GM12878 (cell line): ENCODE results near the gene GGN. TPM values are rescaled to one million over a fixed set of nuclear protein-coding genes. Genes with fewer than 3 reads are reported as not detected.

Source experiments
- LARP7 ChIP-seq: fragments of 450-650 bp; IDR thresholded peaks from 2 replicates; pipeline ENCODE4 v1.6.1; 2017; ENCODE audit warnings: mild to moderate bottlenecking
- POU2F2 ChIP-seq: IDR thresholded peaks from 3 replicates; pipeline ENCODE4 v1.6.1; 2011; ENCODE audit warnings: low read depth, mild to moderate bottlenecking, low read length, borderline replicate concordance
- SPI1 ChIP-seq: IDR thresholded peaks from 2 replicates; pipeline ENCODE4 v1.6.1; 2011; ENCODE audit warnings: low read depth, mild to moderate bottlenecking, low read length, moderate library complexity, borderline replicate concordance; ENCODE audit not compliant: insufficient read depth
- STAT1 ChIP-seq: fragments of 450-650 bp; conservative IDR thresholded peaks from 2 replicates; pipeline ENCODE4 v1.6.1; 2014; ENCODE audit warnings: antibody characterized with exemption, mild to moderate bottlenecking
- ZNF207 ChIP-seq: fragments of 450-650 bp; IDR thresholded peaks from 2 replicates; pipeline ENCODE4 v1.6.1; 2014; ENCODE audit warnings: antibody characterized with exemption, mild to moderate bottlenecking, borderline replicate concordance
- ZNF384 ChIP-seq: IDR thresholded peaks from 2 replicates; pipeline ENCODE4 v1.6.1; 2012; ENCODE audit warnings: low read depth, mild to moderate bottlenecking, low read length, improper control_type of control experiment, borderline replicate concordance
- polyA plus RNA-seq, 11 experiments: library from polyadenylated mRNA; depleted of rRNA in 4 of 11; unstranded in 6 of 11; stranded (reverse) in 5 of 11; fragments of >200 nt; fragmentation: Nextera tagmentation in 4 of 11; fragmentation: Illumina TruSeq in 1 of 11; extraction: Ambion mirVana in 4 of 11; extraction: Trizol in 1 of 11; gene quantifications; 1 replicate in 1 of 11; 2 replicates in 10 of 11; pipeline versions ENCODE4 v1.2.1 to v1.2.3, GENCODE V29; 2011 to 2016; ENCODE audit warnings: inconsistent platforms in 2 of 11, missing spikeins in 2 of 11, low read depth in 1 of 11
- total RNA-seq, 4 experiments: library from RNA; depleted of rRNA in 3 of 4; stranded (reverse); fragments of >200 nt in 3 of 4; fragmentation: Illumina TruSeq in 1 of 4; extraction: Trizol in 1 of 4; gene quantifications; 2 replicates each; pipeline versions ENCODE4 v1.2.1 to v1.2.3, GENCODE V29; 2013 to 2021
- TF ChIP-seq, protein P1 (sequence below): fragments of 450-650 bp; IDR thresholded peaks from 2 replicates; pipeline ENCODE4 v1.6.1; 2018; ENCODE audit warnings: borderline replicate concordance, mild to moderate bottlenecking; ENCODE audit not compliant: partially characterized antibody
- TF ChIP-seq, protein P2 (sequence below): IDR thresholded peaks from 2 replicates; pipeline ENCODE4 v1.6.1; 2011; ENCODE audit warnings: mild to moderate bottlenecking, low read depth, low read length, moderate library complexity; ENCODE audit not compliant: insufficient replicate concordance
- TF ChIP-seq, protein P3 (sequence below): fragments of 450-650 bp; IDR thresholded peaks from 2 replicates; pipeline ENCODE4 v1.6.1; 2017; ENCODE audit warnings: low read depth, mild to moderate bottlenecking, moderate library complexity
- TF ChIP-seq, protein P4 (sequence below): IDR thresholded peaks from 2 replicates; pipeline ENCODE4 v1.6.1; 2012; ENCODE audit warnings: low read depth, low read length, improper control_type of control experiment

Gene GGN
- total and polyA plus RNA-seq, 10 of the 15 experiments (the other 5 are each of a cell fraction or from before 2014, with no cell fraction given): not detected

DNA sequence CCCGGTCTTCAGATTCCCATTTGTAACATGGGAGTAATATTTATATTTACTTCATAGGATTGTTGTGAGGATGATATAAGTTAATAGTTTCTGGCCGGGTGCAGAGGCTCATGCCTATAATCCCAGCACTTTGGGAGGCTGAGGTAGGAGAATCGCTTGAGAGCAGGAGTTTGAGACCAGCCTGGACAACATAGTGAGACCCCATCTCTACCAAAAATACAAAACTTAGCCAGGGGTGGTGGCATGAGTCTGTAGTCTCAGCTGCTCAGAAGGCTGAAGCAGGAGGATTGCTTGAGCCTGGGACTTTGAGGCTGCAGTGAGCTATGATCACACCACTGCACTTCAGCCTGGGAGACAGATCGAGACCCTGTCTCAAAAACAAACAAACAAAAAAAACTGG is 41.0 kb downstream of the GGN start (continued):
- TF ChIP-seq, protein P1, sequence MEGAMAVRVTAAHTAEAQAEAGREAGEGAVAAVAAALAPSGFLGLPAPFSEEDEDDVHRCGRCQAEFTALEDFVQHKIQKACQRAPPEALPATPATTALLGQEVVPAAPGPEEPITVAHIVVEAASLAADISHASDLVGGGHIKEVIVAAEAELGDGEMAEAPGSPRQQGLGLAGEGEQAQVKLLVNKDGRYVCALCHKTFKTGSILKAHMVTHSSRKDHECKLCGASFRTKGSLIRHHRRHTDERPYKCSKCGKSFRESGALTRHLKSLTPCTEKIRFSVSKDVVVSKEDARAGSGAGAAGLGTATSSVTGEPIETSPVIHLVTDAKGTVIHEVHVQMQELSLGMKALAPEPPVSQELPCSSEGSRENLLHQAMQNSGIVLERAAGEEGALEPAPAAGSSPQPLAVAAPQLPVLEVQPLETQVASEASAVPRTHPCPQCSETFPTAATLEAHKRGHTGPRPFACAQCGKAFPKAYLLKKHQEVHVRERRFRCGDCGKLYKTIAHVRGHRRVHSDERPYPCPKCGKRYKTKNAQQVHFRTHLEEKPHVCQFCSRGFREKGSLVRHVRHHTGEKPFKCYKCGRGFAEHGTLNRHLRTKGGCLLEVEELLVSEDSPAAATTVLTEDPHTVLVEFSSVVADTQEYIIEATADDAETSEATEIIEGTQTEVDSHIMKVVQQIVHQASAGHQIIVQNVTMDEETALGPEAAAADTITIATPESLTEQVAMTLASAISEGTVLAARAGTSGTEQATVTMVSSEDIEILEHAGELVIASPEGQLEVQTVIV: no peak
- TF ChIP-seq, protein P2, sequence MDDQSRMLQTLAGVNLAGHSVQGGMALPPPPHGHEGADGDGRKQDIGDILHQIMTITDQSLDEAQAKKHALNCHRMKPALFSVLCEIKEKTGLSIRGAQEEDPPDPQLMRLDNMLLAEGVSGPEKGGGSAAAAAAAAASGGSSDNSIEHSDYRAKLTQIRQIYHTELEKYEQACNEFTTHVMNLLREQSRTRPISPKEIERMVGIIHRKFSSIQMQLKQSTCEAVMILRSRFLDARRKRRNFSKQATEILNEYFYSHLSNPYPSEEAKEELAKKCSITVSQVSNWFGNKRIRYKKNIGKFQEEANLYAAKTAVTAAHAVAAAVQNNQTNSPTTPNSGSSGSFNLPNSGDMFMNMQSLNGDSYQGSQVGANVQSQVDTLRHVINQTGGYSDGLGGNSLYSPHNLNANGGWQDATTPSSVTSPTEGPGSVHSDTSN: no peak
- TF ChIP-seq LARP7 (no peak), STAT1 (no peak), ZNF384 (no peak), SPI1 (no peak), POU2F2 (no peak), ZNF207 (no peak)
- TF ChIP-seq, protein P3, sequence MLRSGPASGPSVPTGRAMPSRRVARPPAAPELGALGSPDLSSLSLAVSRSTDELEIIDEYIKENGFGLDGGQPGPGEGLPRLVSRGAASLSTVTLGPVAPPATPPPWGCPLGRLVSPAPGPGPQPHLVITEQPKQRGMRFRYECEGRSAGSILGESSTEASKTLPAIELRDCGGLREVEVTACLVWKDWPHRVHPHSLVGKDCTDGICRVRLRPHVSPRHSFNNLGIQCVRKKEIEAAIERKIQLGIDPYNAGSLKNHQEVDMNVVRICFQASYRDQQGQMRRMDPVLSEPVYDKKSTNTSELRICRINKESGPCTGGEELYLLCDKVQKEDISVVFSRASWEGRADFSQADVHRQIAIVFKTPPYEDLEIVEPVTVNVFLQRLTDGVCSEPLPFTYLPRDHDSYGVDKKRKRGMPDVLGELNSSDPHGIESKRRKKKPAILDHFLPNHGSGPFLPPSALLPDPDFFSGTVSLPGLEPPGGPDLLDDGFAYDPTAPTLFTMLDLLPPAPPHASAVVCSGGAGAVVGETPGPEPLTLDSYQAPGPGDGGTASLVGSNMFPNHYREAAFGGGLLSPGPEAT: no peak
- TF ChIP-seq, protein P4, sequence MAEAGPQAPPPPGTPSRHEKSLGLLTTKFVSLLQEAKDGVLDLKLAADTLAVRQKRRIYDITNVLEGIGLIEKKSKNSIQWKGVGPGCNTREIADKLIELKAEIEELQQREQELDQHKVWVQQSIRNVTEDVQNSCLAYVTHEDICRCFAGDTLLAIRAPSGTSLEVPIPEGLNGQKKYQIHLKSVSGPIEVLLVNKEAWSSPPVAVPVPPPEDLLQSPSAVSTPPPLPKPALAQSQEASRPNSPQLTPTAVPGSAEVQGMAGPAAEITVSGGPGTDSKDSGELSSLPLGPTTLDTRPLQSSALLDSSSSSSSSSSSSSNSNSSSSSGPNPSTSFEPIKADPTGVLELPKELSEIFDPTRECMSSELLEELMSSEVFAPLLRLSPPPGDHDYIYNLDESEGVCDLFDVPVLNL: no peak
